NCI-H510A treated with DMSO at 0.1 percent for 48 hours (cell line): ENCODE measurements around the gene SLC36A3.
"Not testable (repeated sequence)": the region's sequence is repeated elsewhere in the genome, so short reads cannot be mapped to it uniquely, and the experiment has no call there.

ENCODE experiments used
- DNase-seq: peaks from one replicate; lab custom pipeline; 2025; lab: John Stamatoyannopoulos, UW

Gene SLC36A3

DNA sequence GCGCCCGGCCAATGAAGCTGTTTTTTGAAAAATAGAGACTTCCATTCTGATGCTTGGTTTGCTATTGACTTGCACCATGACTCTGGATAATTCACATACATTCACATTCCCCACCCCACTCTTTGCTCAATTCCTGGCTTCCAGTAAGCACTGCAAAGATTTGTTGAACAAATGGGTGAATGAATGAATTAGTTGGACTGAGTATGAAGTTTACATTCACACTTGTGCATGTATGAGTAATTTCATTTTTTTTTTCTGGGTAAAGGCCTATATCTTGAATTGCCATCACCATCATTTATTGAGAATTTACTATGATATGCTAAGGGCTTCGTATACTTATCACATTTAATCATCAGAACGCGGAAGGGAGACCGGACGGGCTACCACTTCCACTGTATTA is 65.9 kb downstream of the SLC36A3 start:
- DNase-seq = no peak

DNA sequence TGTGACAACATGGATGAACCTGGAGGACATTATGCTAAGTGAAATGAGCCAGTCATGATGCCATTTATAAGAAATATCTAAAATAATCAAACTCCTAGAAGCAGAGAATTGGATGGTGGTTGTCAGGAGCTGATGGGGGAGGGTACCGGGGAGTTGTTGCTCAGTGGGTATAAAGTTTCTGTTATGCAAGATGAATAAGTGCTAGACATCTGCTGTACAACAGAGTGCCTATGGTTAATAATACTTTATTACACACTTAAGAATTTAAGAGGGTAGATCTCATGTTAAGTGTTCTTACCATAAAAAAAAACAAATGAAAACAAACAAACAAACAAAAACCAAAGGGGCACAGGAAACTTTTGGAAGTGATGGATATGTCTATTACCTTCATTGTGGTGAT is 66.7 kb downstream of the SLC36A3 start:
- DNase-seq = peak; percentile 4

DNA sequence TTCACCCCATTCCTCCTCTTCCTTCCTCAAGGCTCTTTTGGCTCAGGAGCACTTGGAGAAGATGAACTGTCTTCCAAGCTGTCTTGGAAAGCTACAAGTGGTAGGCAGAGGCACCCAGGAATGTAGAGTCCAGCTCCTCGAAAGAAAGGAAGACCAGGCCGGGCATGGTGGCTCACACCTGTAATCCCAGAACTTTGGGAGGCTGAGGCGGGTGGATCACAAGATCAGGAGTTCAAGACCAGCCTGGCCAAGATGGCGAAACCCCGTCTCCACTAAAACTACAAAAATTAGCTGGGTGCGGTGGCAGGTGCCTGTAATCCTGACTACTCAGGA is 68.4 kb downstream of the SLC36A3 start:
- not testable (repeated sequence) for DNase-seq

DNA sequence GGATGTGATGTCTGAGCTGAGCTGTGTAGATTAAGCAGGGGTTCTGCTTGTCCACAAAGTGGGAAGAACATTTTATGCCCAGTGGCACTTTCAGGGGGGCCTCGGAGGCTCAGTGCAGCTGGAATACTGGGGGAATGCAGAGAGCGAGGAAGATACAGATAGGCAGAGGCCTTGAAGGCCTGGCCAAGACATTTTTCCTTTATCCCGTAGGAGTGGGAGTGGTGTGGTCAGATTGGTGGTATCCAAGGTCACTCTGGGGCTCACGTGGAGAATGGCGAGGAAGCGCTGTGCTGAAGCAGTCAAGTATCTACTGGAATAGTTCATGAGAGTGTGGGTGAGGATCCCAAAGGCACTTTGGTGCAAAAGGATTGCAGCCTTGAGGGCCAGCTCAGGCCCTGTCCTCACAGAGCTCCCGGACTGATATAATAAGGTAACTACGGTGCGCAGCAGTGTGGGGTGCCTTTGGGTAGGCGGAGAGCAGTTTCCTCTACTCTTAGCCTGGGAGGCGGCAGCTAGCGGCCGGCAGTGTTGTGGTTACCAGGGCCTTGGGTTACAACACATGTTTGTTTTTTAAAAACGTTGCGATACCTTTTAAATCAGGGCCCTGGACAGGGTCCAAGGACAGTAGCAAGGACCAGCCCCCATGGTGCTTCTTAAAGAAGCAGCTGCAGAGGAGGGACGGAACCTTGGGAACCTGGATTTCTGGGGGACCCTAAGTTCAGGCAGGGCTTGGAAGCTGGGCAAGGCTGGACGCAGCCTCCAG is 68.9 kb downstream of the SLC36A3 start:
- no peak for DNase-seq

DNA sequence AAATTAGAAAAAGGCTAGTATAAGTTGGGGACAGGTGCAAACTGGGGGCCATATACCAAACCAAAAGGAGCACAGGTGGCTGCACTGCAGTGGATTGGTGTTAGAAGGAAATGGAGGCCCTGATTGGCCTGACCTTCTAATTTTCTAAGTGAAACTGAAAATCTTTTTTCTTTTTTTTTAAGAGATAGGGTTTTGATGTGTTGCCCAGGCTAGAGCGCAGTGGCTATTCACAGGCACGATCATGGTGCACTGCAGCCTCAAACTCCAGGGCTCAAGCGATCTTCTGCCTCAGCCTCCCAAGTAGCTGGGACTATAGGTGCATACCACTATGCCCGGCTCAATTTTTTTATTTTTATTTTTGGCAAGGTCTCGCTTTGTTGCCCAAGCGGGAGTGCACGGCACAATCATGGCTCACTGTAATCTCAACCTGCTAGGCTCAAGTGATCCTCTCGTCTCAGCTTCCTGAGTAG is 69.9 kb downstream of the SLC36A3 start:
- DNase-seq = no peak

DNA sequence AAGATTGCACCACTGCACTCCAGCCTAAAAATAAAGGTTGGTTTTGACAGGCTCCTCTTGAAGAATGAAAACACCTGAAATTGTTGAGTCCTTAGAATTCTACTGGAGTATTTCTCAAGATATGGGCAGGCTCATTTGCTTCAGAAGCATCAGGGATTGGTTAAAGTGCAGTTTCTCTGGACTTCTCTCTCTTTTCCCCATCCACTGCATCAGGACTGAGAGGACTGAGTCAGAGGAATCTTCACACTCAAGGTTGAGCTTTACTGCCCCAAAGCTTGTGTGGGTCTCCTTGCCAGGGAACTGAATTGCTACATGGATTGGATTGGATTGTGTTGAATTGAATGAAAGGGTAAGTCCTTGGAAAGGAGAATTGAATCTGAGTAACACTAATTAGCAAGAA is 72.2 kb downstream of the SLC36A3 start:
- DNase-seq = no peak

DNA sequence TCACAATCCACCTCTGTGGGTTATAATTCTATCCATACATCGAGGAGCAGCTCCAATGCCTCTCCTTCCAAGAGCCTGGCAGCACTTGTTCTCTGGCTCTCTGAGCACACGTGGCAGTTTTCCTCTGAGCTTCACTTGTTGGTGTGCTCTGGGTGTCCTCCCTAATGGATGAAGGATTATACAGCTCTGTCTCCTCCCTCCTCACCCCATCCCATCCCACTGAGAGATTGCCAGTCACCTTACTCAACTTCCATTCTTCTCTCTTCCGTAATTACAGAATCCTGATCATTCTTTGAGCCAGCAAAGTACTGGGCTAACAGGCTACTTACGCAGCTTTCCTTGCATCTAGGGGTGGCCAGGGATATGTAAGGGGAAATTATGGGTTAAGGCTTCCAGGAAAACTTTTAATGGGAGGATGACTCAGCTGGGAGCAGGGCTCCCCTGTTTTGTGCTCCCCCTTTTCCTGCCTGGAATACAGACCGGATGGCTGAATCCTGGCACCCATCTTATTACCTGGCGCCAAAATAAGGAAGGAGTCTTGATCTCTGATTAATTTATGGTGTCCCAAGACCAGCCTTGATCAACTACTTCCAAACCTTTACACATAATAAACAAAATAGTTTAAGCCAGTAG is 73.4 kb downstream of the SLC36A3 start:
- DNase-seq = no peak

DNA sequence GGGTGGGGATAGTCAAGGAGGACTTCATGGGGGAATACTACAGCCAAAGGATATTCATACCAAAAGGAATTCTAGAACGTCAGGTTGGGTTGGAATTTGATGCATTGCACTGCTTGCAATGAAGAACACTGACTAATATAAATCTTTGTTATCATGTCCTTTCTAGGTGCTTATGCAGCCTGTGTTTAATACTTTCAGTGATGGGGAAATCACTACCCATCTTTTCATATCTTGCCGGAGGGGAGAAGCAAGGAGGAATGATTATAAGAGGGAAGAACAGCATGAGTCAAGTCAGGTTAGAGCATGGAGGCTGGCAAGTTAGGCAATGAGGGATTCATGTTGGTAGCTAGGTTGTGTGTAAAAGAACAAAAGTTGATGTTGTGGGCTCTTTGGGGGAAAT is 74.6 kb downstream of the SLC36A3 start:
- no peak for DNase-seq

DNA sequence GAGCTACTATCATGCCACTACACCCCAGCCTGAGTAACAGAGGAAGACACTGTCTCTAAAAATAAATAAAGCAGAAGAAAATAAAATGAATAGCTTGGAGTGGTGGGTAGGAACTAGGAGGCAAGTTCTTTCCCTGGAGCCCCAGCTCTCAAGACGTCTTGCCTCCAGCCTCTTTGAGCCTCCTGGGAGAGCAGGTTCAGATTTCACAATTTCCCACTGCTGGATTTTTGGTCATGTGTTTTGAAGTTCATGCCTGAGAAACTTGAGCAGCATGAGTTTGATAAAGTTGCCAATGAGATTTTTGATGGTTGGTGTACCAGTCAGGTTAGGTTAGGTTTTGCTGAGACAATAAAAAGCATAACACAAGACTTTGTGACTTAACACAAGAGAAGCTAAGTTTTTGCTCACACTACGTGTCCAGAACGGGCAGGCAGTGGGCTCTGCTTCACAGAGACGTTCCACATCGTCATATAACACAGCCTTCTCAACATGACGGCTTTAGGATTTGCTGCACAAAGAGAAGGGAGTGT is 75.6 kb downstream of the SLC36A3 start:
- no peak for DNase-seq
